HG03135 (cell line): ENCODE measurements around the gene HLCS.

Experiments
- ATAC-seq: cut with Tn5 transposase; IDR thresholded peaks from one replicate; pipeline ENCODE4 v1.9.1; 2021; ENCODE audit warnings: mild to moderate bottlenecking, moderate library complexity; ENCODE audit not compliant: unreplicated experiment

Gene HLCS

DNA sequence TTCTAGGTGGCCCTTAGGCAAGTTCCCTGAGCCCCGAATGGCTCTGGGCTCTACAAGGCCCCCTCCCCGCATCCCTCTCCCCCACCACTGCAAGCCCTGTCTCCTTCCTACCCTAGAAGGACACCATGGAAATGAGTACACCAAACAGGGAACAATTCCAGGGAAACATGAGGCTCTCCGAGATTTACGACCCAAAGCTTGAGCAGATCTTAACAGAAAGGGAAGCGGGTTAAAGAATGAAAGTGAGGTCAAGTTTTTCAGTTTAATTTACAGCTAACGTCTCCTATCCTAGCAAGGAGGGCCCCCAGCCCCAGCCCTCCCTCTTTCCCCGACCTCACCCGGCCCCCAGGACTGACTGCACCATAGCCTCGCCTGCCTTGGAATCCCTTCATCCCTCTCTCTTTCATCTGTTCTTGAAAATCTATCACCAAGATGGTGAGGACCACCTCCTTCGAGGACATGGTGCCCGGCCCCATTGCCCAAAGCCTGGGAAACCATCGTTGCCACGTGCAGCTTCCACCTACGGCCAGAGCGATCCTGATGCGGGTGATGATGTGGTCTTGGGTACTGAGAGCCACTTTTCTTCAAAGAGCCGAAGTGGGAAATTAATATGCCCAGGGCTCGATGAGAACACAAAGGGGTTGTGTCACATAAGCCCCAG, 237.0 kb downstream of the HLCS start:
- no peak for ATAC-seq

DNA sequence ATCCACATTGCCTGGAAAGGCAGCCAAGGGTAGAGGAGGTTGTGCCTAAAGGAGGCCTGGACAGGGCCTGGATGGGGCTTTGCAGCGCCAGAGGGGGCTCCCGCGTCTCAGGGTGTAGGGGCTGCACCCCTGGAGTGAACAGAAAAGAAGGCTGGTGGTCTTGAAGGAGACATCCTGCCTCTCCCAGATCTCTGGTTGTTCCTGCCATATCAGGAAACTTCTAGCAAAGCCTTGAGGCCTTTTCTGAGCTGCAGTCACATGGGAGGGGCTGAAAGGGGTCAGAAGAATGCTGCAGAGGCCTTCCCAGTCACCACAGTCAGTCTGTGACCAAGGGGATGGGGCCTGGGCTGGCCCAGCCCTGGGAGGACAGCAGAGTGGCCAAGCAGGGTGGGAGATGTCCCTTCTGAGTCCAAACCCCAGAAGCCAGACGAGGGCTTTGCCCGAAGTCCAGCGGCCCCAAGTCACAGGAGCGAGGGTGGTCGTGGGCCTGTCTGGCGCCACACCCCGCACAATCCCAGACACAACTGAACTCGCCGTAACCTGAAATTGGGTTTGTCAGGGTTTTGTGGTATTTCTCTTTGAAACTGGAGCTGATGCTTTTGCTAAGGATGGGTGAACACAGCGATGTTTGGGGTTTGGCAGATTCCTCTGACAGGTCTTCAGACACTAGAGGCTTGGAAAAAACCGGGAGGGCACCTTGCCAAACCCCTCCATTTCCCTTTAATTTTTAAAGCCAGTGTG, 237.9 kb downstream of the HLCS start:
- ATAC-seq, result no peak

GRCh38 chr21:36727866-36728265, 238.6 kb downstream of the HLCS start:
- ATAC-seq, result no peak

GRCh38 chr21:36725793-36726386, 240.6 kb downstream of the HLCS start:
- ATAC-seq, result no peak

DNA sequence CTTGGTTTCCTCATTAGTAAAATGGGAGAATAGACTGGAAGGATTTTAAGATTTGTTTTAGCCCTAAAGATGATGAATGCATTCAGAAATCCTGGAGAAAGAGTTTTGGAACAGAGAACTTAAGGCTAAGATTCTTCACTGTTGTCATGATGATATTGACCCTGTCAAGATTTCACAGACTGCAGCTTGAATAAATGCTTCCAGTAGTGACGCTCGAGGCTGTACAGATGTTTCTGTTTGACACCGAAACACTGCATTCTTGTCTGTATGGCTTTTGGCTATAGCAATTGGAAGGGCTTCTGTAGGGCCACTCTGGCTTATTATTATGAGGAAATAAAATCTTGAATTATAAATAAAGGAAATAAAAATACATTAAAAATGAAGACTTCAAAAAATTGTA, 241.8 kb downstream of the HLCS start:
- ATAC-seq, result no peak

GRCh38 chr21:36723371-36723881, 243.0 kb downstream of the HLCS start:
- ATAC-seq, result no peak

- no peak for ATAC-seq
Observed at GRCh38 chr21:36722370-36723368, 243.8 kb downstream of the HLCS start.

DNA sequence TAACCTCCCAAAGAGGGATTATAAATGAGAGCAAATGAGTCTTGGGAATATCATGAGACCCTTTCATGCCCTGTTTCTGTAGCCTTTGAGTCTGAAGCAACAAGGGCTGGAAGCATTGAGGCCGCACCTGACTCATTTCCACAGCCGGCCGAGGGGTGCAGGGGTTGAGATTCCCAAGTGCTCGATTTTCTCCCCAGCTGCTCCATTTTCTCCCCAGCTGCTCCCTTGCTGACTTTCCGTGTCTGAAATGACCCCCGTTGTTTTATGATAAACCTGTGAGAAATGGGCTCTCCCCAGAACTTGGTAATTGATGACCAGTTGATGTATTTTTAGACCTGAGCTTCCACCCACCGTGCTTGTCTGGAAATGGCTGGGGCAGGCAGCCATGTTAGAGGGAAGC, 244.7 kb downstream of the HLCS start:
- ATAC-seq, result no peak

GRCh38 chr21:36719614-36720013, 246.9 kb downstream of the HLCS start:
- no peak for ATAC-seq

- ATAC-seq, result no peak
Observed at GRCh38 chr21:36718951-36719501, 247.4 kb downstream of the HLCS start.

GRCh38 chr21:36717976-36718375, 248.5 kb downstream of the HLCS start:
- no peak for ATAC-seq

DNA sequence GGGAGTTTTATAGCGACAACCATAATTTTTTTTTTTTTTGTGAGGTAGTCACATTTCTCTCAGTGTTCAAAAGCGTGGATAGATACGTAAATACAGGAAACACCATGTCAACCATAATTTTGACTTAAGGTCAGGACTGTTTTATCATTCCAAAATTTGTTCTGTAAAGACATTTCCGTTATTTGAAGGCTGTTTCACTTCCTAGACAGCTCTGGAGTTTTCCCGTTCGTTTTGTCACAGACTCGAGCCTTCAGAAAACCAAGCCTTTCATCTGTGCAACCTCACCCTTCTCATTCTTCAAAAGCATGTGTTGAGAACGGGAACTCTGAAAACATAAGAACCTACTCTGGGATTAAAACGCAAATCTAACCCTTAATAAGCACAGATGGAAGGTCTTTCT, 249.6 kb downstream of the HLCS start:
- no peak for ATAC-seq

GRCh38 chr21:36716387-36716786, 250.1 kb downstream of the HLCS start:
- no peak for ATAC-seq

GRCh38 chr21:36713746-36714145, 252.7 kb downstream of the HLCS start:
- no peak for ATAC-seq

- no peak for ATAC-seq
Observed at GRCh38 chr21:36710729-36711048, 255.8 kb downstream of the HLCS start.

- ATAC-seq, result no peak
Observed at GRCh38 chr21:36709868-36710728, 256.4 kb downstream of the HLCS start.

DNA sequence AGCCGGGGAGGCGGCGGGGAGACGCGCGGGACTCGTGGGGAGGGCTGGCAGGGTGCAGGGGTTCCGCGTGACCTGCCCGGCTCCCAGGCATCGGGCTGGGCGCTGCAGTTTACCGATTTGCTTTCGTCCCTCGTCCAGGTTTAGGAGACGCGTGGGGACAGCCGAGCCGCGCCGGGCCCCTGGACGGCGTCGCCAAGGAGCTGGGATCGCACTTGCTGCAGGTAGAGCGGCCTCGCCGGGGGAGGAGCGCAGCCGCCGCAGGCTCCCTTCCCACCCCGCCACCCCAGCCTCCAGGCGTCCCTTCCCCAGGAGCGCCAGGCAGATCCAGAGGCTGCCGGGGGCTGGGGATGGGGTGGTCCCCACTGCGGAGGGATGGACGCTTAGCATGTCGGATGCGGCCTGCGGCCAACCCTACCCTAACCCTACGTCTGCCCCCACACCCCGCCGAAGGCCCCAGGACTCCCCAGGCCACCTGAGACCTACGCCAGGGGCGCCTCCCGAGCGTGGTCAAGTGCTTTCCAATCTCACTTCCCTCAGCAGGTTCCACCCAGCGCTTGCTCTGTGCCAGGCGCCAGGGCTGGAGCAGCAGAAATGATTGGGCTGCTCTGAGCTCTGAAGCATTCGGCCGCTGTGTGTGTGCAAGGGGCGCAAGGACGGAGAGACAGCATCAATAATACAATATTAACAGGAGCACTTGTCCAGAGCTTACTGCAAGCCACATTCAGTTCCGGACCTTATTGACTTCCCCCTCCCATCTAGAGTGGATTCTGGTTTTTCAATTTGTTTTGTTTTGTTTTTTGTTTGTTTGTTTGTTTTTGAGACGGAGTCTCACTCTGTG, 257.2 kb downstream of the HLCS start:
- ATAC-seq, result no peak

DNA sequence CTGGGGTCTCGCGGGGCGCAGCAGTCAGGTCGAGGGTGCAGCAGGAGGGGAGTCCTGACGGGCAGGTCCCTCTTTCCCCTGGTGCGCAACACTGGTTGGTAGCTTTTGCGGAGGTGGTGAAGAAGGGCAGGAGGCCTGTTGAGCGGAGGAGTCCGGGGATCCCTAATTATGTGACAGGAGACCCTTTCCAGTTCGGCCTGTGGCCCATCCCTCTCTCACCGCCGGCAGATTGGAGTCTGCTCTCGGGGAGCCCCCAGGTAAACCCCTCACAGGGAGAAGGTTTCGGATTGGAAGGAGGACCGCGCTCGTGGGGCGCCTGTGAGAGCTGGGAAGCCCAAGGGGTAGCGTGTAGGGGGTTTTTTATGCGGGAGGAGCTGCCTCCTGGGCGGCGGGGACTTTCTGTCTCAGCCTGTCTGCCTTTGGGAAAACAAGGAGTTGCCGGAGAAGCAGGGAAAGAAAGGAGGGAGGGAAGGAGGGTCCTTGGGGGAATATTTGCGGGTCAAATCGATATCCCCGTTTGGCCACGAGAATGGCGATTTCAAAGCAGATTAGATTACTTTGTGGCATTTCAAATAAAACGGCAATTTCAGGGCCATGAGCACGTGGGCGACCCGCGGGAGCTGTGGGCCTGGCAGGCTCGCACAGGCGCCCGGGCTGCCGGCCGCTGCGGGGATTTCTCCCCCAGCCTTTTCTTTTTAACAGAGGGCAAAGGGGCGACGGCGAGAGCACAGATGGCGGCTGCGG, 258.0 kb downstream of the HLCS start:
- ATAC-seq, result no peak
